GM21737 (cell line): Measurements from ENCODE around the gene LRMDA.

Source experiments
- ATAC-seq: cut with Tn5 transposase; IDR thresholded peaks from one replicate; pipeline ENCODE4 v1.9.1; 2021; ENCODE audit warnings: mild to moderate bottlenecking, moderate library complexity; ENCODE audit not compliant: unreplicated experiment

The LRMDA gene

GRCh38 chr10:76546411-76546810, 1115.0 kb downstream of the LRMDA start:
- ATAC-seq = no peak

- peak; percentile 76 for ATAC-seq
These were observed 1116.0 kb downstream of the LRMDA start for GRCh38 chr10:76547352-76547972.

DNA sequence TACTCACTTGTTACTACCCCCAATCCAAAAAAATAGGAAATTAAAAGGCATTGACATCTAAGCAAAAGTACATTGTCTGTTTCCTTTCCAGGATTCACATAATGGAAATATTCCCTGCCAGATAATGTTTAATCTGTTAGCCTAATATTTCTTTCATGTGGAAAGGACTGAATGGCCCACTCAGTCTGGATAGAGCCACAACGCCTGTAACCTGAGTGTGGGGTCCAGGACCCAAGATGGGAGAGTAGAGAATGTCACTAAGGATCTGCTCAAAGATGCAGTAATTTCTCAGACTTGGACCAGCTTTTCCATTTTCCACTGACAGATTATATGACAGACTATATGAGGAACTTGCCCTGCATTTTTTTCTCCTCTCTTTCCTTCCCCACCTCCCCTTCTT, 1117.3 kb downstream of the LRMDA start:
- ATAC-seq = no peak

GRCh38 chr10:76549171-76549570, 1117.7 kb downstream of the LRMDA start:
- ATAC-seq = no peak

GRCh38 chr10:76550806-76551205, 1119.4 kb downstream of the LRMDA start:
- ATAC-seq = no peak

- no peak for ATAC-seq
These were observed 1120.9 kb downstream of the LRMDA start for GRCh38 chr10:76552091-76552873.

DNA sequence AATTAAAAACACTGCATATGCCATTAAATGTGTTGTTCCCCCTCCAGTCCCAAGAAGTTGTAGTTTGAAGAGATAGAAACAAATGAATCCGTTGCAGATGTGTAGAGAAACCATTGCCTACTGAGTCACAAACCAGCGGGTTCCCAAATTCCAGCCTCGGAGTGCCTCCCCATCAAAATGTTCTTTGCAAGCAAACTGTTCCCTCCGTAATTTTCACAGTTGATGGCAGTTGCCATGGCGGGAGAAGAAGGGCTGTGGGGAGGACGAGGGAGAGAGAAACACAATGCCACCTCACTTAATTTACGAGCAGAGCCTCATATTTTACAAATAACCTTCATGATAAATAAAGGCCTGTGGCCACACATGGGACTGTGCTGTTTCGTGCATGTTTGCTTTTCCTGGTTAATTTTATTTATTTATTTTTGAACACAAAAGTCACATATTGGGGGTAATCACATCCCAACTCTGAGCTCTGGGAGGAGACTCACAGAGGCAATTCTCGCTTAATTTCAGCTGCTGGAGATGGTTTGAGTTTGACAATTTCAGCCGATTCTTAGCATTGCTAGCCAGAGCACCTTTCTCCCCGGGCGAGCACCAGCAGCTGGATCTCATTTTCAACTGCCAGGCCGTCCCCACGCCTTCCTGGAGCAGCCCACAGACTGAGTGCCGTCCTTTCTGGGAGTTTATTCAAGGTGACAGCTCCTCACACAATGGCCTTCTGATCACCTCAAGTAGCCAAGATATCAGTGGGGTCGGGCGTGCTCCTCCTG, 1122.0 kb downstream of the LRMDA start:
- no peak for ATAC-seq

GRCh38 chr10:76554033-76554408, 1122.6 kb downstream of the LRMDA start:
- ATAC-seq = no peak

DNA sequence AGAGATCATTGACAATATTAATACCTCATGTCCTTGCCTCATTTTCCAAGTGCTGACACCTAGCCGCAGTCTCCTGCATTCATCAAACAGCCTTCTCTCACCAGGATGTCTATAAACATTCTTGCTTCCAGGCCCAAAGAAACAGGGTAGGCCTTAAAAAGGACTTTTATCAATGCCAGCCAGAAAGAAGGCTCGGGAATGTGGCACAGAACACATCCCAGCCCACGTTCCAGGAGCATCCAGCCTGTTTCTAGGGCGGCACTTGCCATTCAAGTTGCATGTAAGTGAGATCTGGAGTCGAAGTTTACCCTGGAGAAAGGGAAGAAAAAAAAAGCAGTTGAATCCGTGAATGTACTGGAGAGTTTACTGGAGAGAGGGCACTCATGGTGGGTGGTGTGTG, 1123.1 kb downstream of the LRMDA start:
- no peak for ATAC-seq

DNA sequence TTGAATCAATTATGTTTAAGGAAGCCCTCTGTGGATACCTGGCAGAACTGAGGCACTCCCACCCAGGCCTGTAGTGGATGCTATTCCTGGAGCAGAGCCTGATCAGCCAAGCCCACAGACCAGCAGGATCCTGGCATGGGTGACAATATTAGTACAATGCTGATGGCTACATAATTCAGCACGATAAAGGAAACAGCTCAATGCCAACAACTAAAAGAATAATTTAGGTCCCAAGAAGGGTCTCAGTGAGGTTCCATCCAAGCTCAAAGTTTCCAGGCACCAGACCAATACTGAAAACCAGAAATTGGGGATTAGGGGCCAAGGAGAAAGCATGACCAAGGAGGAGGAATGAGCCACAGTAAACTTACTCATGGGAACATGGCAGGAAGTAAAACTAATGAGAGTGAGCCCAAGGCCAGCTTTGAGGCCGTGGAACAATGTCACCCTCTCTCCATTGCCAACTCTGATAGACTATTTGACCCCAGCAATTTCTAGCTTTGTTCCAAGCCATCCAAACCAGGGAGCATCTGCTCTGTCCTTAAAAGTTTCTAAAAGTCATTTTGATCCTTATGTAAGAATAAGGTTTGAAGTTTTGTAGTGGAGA, 1123.7 kb downstream of the LRMDA start:
- ATAC-seq = no peak

DNA sequence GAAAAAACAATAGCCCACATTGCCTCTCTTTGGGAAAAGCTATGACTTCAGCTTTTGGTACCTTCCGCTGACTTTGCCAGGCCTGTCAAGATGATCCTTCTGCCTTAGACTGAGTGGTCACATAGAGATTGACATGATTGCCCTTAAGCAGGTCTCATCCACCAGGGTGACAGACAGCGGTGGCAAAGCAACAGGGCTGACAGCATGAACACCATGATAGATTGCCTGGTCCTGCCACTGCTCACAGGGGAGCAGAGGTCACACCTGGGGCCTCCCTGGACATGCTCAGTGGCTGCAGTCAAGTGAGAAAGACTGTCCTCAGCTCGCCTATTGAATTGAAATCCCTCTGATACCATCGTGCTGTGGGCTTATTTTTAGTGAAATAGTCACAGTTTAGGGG, 1125.9 kb downstream of the LRMDA start:
- no peak for ATAC-seq

DNA sequence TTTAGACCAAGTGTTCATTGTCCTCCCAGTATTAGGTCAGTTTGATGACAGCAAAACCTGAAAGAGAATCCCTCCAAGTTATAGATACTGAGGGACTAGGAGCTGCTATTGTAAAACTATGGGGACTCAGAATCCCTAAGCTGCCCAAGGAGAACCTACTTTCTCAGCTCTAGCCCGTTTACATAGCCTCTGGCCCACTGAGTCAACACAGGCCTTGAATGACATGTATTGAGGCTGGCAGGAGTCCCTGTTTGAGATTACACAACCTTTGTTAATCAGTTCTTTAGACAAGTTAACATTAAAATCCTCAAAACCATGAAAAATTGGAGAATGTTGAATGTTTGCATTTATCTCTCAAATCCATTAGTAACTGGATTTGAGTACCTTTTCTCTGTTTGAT, 1127.2 kb downstream of the LRMDA start:
- ATAC-seq = no peak

- no peak for ATAC-seq
These were observed 1127.8 kb downstream of the LRMDA start for GRCh38 chr10:76558996-76559891.

- no peak for ATAC-seq
These were observed 1128.4 kb downstream of the LRMDA start for GRCh38 chr10:76559892-76560220.

DNA sequence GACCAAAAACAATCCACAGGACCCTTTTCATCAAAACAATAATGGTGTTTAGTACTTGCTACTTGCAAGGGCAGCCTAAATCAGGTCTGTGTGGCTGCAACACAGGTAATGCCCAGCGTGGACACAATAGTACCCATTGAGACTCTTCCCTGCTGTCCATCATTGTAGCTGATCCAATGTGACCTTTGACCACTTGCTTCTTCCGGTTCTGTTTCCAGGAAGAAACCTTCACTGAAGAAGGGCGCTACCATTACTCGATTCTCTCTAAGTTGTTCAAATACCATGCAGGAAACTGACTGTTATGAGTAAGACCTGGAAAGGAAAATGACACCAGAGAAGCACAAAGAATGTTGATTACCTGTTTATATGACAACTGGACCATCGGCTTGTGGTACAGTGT, 1128.9 kb downstream of the LRMDA start:
- no peak for ATAC-seq

DNA sequence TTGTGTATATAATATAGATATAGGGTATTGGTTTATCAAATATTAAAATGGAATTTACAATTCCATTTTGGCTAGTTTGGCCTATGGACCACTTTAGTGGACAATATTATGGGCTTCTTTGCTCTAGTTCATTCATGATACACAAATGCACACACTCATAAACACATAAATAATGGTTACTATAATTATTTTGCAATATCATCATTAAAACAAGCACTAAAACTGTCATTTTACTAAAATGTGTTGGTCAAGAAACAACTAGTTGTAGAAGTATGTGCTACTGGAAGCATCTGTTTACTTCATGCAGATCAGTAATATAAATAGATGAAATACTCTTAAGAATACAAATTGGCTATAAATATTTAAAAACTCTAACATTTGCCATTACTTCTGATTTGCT, 1131.9 kb downstream of the LRMDA start:
- no peak for ATAC-seq

- ATAC-seq = no peak
These were observed 1140.6 kb downstream of the LRMDA start for GRCh38 chr10:76572021-76572420.

DNA sequence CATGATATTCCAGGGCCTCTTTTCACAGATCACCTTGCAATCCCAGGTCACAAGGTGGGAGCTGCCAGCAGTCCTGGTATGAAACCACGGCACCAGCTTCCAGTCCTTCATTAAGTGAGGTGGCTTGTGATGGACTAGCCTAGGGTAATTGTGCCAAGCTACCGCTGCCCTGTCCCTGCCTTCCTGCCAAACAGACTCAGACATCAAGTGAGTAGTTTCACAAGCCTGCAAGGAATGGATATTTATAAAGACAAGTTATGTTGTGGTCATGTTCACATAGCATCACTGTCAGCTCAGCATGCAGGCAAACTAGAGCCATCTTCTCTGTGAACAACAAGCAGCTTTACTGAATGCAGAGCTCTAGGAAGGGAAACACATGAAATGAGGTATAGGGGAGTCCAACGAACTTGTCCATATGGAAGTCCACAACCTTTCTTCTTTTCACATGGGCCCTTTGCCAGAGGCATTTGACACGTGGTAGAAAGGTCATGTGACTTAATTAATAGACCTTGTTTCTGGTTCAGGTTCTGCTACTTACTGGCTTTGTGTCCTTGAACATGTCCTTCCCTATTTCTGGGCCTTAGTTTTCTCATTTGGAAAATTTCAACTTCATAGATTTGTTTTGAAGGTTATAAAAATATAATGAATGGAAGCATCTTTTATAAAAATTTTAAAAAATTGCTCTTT, 1145.0 kb downstream of the LRMDA start:
- ATAC-seq = no peak

- ATAC-seq = no peak
These were observed 1146.0 kb downstream of the LRMDA start for GRCh38 chr10:76577455-76577854.
